HK-2 (cell line): ENCODE data around the gene PTRH1.
"Not testable (repeated sequence)": the region's sequence is repeated elsewhere in the genome, so short reads cannot be mapped to it uniquely, and the experiment has no call there.

Source experiments
- DNase-seq: peaks from one replicate; pipeline ENCODE4 v3.0.0-alpha.2; 2018; ENCODE audit not compliant: unreplicated experiment

PTRH1 gene

DNA sequence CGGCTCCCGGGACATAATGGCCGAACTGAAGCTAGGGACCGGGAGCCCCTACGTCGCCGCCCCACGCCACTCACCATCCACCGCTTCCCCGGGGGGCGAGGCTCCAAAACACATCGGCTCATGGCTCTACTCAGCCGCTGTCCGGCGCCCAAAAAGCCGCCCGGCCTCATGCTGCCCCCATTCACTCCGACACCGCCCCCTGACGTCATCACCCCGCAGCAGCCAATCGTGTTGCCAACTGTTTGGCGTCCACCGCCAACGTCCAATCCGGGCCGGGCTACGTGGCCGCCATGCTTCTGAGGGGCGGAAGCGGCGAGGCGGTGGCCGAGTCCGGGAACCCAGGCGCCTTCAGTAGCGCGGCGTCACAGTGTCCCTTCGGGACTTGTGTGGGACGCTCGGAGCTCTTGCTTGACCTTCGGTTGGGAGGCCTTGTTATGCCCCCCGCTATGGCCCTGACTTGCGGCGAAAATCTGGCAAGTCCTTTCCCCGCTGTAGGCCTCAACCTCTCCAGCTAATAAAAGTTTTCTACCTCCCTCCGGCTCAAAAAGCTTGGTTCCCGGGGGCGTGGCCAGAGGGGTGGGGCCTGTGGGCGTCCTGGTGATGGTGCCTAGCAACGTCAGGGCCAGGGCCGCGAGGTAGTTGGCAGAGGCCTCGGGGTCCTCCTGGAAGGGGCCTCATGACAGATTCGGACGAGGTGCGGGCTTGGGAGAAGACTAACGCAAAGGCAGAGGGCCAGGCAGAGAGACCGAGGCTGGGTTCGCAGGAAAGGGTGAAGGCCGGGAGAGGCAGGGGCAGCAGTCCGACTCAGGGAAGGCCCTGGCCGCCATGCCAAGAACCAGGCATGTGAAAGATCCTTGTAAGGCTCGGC is at the start of gene PTRH1, which contains the start of gene TTC16:
PTRH1 (minus strand) TSS at position 194 of the 868 bp plus-strand sequence; CDS start at position 170, 24 bp downstream.
TTC16 (plus strand) TSS at position 610 of the 868 bp plus-strand sequence; CDS start at position 677, 67 bp downstream.
- DNase-seq = peak; percentile 96

DNA sequence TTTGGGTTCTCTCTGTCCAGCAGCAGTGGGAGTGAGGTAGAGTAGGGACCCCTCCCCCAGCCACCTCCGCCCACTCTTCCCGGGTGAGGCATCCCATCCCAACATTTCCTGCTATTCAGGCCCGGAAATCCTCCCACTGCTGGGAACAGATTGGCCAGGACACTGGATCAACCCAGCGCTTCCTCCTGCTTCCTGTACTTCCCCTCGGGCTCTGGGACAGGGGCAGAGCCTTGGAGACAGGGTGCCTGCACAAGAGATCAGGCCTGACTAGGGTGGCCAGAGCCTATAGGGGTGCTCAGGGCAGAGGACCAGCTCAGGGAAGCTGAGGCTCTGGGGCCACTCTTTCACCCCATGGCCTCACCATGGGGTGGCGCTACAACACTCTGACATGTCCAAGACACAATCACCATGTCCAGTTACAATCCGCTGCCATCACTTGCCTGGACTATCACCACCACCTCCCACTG is 48.5 kb upstream of the PTRH1 start:
- DNase-seq = no peak

DNA sequence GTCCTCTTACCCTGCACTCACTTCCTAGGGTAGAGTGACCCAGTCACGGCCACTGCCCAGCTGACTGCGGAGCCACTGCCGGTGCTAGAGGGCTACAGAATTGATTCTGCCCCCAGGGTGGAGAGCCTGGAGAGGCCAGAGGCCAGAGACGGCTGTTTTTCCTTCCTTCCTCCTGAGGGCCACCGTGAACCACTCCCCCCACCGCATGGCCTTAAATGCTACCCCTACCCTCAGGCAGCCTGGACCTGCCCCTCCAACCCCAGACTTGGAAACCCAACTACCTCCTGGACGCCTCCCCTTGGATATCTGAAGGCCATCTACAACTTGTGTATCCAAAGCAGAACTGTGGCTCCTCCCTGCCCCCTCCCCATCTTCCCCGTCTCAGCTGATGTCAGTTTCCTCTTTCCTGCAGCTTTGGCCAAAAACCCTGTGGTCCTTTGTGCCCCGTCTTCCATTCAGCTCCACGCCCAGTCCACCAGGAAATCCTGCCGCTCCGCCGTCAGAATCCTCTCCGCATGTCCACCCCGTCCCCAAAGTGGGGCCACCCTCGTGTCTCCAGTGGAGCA is 46.7 kb upstream of the PTRH1 start:
- DNase-seq = no peak

- DNase-seq = no peak
Measured at GRCh38 chr9:127761491-127761956, 46.1 kb upstream of the PTRH1 start.

GRCh38 chr9:127761061-127761460 is 45.6 kb upstream of the PTRH1 start:
- DNase-seq = no peak

DNA sequence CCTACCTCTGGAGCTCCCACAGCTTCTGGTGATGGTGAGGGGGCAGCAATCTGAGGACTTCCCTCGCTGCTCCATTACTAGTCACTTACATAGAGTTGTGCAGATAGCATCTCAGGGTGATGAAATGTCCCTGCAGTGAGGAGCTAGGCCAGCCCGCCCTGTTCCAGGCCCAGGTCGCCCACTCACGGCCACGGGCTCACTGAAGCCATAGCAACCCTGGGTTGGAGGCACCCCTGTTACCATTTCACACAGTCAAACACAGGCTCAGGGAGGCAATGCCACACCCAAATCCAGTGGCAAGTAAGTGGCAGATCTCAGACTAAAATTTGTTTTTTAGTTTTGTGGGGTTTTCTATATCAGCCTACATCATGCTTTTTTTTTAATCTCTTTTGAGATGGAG is 43.4 kb upstream of the PTRH1 start:
- DNase-seq = no peak

DNA sequence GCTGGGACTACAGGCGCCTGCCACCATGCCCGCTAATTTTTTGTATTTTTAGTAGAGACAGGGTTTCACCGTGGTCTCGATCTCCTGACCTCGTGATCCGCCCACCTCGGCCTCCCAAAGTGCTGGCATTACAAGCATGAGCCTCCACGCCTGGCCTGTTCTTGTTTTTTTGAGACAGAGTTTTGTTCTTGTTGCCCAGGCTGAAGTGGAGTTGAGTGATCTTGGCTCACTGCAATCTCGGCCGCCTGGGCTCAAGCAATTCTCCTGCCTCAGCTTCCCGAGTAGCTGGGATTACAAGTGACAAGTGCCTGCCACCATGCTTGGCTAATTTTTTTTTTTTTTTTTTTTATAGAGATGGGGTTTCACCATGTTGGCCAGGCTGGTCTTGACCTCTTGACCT is 41.3 kb upstream of the PTRH1 start:
- not testable (repeated sequence) for DNase-seq

DNA sequence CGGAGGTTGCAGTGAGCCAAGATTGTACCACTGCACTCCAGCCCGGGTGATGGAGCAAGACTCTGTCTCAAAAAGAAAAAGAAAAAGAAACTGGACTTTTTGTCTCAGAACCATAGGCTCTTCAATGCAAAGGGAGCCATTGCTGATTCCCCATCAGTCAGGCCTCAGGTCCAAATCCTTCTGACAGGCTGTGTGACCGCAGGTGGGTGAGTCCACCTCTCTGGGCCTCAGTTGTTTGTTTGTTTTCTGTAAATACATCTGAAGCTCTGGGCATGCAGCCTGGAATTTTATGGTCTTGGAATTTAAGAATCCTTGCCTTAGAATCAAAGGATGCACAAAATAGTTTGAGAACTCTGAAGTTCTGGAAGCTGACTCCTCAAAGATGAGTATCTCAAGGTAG is 40.8 kb upstream of the PTRH1 start:
- DNase-seq = no peak

DNA sequence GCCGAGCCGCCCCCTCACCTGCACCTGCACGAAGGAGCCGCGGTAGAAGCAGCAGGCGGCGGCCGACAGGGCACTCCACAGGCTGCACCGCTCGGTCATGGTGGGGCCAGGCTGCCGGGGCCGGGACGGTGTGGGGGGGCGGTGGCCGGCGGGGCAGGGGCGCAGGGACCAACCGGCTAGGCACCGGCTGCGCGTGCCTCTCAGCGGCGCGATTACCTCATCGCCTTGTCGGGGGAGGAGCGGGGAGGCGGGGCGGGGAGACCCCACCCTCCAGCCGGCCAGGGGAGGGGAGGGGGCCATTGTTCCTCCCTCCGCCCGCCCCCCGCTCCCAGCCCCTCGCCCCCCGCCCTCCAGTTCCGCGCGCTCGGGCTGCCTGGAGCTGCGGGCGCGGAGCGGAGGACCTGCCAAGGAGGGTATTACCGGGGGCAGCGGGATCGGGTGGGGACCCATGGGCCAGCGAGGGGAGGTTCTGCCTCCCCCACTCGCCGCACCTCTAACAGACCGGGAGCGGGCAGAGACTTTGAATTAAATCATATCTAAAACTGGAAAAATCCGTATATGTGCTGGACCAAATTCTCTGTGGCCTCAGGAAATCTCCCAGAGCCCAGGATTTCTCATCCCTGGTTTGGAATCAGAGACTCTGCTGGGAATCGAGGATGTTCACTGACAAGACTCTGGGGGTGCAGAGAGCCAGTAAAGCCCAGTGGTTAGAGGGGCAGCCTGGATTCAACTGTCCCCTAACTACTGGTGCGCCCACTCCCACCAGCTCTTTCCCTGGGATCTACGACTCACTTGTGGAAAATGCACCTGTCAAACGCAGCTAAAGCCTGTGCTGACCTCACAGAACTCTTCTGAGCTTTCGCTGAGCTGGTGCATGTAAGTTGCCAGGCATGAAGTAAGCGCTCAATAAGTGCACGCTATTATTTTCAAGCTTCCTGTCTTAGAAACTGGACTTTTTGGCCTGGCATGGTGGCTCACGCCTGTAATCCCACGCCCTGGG is 39.9 kb upstream of the PTRH1 start:
- no peak for DNase-seq

DNA sequence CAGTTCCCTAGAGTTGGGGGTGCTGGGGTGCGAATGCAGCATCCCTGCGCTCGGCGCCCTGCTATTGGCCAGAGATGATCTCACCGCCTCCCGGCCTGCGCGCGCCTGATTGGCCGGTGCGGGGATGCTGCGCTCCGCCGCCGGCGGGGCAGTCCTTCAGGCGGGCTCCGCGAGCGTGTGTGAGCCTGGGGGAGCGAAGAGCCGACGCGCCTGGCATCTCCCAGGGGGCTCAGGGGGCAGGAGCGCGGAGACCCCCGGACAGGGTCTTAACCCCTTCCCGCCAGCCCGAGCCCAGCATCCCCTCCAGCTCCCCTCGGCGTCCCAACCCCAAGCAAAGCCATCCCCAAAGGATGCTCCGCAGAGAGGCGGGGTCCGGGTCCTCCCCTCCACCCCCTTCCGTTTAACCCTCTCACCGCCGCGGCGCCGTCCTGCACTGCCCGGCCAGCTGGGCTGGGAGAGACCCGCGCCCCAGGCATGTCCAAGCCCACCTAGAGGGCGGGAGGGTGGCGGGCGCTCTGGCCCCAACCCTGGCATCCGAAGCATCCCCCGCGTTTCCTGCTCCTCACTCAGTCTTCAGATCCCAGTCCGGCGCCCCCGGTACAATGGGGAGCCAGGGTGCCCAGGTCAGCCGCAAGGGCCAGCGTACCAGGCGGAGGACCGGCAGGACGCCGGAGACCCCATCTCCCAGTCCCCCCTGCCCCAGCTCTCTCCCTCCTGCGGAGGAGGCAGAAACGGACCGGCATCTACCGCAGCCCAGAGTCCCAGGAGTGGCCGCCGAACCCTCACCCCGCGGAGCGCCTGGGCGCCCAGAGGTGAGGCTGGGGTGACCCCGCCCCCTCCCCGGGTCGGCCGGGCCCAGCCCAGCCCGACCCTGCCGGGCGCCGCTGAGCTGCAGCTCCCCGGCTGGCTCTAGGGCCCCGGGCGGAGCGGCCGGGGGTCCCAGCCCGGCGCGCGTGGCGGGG is 38.9 kb upstream of the PTRH1 start:
- DNase-seq = no peak

DNA sequence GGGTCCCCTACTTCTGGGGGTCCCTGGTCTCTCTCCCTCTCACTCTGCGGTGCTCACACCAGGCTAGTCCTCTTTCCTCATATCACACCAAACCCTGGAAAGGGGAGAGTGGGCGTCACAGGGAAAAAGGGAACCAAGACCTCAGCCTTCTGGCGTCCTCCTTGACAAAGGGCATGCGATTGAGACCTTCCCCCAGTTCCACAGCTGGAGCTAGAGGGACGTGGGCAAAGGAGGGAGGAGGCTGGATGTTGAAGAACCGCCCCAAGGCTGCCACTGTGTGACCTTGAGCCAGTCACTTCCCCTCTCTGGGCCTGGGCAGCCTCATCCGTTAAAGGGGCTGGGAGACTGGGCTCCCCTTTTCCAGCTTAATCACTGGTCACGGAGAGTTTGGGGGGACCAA is 38.2 kb upstream of the PTRH1 start:
- DNase-seq = no peak

DNA sequence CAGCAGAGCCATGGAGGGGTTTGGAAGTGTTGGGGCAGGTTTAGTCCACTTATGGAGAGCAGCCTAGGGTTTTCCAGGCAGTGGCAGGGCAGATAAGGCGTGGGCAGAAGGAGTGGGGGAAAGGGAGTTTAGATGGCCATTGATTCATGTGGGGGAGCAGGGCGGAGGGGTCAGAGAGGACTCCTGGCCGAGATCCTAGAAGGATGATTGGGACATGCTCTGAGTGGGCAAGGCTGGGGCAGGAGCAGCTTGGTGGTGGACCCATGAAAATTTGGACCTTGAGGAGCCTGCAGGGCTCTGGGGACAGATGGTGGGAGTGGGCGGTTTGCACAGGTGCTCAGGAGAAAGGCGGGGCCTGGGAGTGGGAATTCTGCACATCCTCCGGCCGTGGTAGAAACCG is 37.7 kb upstream of the PTRH1 start:
- DNase-seq = no peak

DNA sequence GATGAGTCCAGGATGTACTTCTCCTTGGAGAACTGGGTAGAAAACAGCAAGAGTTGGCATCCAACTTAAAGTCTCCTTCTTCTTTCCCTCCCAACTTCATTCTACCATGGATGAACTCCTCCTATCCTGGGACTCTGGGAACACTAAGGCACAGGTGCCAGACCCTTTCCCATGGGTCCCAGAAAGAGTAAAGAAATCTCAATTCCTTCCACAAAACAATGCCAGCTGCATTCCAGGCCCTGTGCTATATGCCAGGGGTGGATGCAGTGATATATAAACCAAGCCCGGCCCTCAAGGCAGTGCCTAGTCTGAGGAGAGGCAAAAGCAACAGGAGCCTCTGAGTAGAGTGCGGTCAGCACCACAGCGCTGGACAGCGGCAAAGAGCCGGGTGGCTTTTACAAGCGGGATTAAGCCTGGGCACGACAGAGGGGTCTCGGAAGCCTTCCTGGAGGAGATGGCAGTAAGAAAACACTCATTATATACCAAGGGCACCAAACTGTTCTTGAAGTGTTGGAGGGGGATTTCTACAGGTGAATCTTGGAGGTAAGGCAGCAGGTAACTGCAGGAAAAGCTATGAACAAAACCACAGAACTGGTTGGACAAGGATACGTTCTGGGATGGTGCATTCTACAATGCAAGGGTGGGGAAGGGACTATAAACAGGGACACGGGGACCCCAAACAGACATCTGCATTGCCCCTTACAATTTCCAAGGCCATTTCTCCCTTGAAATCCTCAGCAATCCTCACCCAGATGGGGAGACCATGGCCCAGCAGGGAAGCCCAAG is 36.0 kb upstream of the PTRH1 start:
- DNase-seq = no peak

DNA sequence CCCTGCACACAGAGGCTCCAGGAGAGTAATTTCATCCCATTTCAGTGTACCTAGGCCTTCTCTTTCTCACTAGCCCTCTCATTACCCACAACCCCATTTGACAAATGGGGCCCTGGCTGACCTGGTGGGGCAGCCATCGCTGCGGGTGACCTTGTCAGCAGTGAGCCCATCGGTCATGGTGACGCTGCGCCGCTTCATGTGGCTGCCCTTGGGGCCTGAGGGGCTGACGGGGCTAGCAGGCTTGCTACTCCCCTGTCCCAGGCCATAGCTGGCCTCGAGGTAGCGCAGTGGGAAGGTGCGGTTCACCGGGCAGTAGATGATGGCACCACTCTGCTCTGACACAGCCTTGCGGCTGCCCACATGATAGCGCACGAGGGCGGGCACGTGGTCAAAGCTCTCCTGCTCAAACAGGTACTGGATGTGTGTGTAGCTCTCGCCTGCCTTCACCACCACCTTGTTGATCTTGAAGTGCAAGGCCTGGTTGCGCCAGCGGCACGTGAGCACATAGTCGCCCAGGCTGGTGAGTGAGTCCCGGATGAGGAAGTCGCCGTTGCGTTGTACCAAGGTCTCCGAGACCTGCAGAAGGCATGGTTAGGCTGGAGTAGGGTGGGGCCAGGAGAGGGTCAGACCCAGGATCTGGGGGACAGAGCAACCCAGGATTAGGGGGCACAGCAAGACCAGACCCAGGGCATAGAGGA is 33.8 kb upstream of the PTRH1 start:
- no peak for DNase-seq

DNA sequence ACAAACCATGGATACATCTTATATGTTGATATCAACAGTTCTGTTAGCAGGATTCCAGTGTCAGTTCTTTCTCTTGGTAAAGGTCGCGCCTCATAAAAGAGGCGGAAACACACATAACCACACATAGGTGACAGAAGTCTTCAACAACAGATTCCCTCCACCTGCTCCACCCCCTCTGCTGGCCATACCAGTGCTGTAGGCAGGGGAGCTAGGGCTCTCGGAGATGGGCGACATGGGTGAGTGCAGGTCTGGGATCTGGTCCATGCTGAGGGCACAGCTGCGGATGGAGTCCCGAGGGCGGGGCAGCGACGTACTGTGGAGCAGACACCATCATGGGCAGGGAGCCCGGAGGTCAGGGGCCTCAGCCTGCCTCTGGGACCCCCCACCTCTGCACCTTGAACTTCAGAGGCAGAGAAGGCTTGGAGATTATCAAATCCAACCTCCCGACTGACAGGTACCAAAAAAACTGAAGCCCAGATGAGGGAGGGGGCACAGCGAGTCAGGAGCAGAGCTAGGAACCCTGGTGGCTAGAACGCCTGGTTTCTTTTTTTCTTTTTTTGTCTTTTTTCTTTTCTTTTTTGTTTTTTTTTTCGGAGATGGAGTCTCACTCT is 31.6 kb upstream of the PTRH1 start:
- no peak for DNase-seq

- DNase-seq = no peak
Measured at GRCh38 chr9:127744398-127745110, 29.1 kb upstream of the PTRH1 start.

GRCh38 chr9:127742435-127743088 is 27.1 kb upstream of the PTRH1 start:
- no peak for DNase-seq
